Measurements from ENCODE around the gene NOXA1.

DNA sequence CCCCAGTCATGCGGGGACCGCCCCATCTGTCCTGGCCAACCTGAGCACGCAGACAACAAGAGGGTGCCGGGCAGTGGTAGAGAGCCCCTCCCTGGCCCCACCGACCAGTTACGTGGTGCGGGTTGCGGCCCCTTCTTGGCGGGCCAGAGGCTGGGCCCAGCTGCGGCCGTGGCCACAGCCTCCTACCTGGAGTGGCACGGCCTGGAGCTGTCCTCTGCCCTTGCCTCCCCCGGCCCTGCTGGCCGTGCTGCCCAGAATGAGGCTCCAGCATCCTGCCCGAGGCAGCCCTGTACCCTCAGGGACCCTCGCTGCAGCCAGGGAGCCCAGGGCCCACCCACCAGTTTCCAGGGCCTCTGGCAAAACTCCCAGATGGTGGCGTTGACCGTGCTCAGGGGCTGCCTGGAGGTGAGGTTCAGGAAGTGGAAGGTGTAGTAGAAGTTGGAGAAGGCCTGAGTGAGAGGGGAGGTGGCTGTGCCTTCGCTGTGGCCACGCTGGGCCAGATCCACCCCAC is 12.2 kb downstream of the NOXA1 start:
- TF ChIP-seq EP300 (IDR thresholded peaks at IDR 0.05; ENCODE audit: low read depth) = no peak
- TF ChIP-seq, protein P1, sequence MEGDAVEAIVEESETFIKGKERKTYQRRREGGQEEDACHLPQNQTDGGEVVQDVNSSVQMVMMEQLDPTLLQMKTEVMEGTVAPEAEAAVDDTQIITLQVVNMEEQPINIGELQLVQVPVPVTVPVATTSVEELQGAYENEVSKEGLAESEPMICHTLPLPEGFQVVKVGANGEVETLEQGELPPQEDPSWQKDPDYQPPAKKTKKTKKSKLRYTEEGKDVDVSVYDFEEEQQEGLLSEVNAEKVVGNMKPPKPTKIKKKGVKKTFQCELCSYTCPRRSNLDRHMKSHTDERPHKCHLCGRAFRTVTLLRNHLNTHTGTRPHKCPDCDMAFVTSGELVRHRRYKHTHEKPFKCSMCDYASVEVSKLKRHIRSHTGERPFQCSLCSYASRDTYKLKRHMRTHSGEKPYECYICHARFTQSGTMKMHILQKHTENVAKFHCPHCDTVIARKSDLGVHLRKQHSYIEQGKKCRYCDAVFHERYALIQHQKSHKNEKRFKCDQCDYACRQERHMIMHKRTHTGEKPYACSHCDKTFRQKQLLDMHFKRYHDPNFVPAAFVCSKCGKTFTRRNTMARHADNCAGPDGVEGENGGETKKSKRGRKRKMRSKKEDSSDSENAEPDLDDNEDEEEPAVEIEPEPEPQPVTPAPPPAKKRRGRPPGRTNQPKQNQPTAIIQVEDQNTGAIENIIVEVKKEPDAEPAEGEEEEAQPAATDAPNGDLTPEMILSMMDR (IDR thresholded peaks at IDR 0.05) = no peak
- TF ChIP-seq POLR2A (IDR thresholded peaks at IDR 0.05) = no peak
- TF ChIP-seq POLR2AphosphoS5 (IDR thresholded peaks at IDR 0.05) = no peak

All from transverse colon (tissue), 4 donors.